GM12878 (cell line): Measurements from ENCODE around the gene PIGU. TPM values are rescaled to one million over a fixed set of nuclear protein-coding genes. Genes with fewer than 3 reads are reported as not detected.

Experiments
- ATAC-seq: fragments of 200-7000 bp; cut with Tn5 transposase; 3 replicates; pipeline ENCODE4 v1.9.1; 2020; ENCODE audit warnings: mild to moderate bottlenecking, moderate library complexity
- BruUV-seq: library from RNA; stranded (reverse); fragments of 400-500 nt; replicated peaks from 2 replicates; lab custom pipeline; 2021; lab: Mats Ljungman, UMichigan
- CTCF ChIA-PET: fragments of 300-600 bp; sonication (Branson Sonifier 250); formaldehyde crosslinking; extraction: SDS; loops from one replicate; lab custom pipeline; 2021; ENCODE audit warnings: inconsistent platforms; lab: Yijun Ruan, JAX
- POLR2A ChIA-PET: fragments of 350-600 bp; formaldehyde crosslinking; extraction: SDS; loops from one replicate; lab custom pipeline; 2021; ENCODE audit warnings: inconsistent platforms; lab: Charles Lee
- RAD21 ChIA-PET: fragments of 300-600 bp; sonication (Branson Sonifier 250); formaldehyde crosslinking; loops from one replicate; lab custom pipeline; 2023; ENCODE audit warnings: antibody characterized with exemption; ENCODE audit not compliant: unreplicated experiment; lab: Charles Lee
- SMC1A ChIA-PET: fragments of 300-600 bp; sonication (Branson Sonifier 250); formaldehyde crosslinking; loops from one replicate; lab custom pipeline; 2023; ENCODE audit not compliant: unreplicated experiment, uncharacterized antibody; lab: Charles Lee
- DNase-seq: peaks from one replicate; pipeline ENCODE4 v3.0.0-alpha.2; 2011; ENCODE audit warnings: low read depth, low spot score
- FAIRE-seq: peaks from 3 replicates; lab custom pipeline; 2011; peaks lifted over from hg19 to GRCh38; lab: Jason Lieb, UNC
- H2AFZ ChIP-seq: 2 replicates; pipeline ENCODE4 v1.6.0; 2011; ENCODE audit warnings: low read depth, low read length, control low read depth; ENCODE audit not compliant: control insufficient read depth
- H3K27ac ChIP-seq: 2 replicates; pipeline ENCODE4 v1.5.1; 2011; ENCODE audit warnings: control low read depth; ENCODE audit not compliant: control insufficient read depth, insufficient read depth
- H3K27me3 ChIP-seq, 2 experiments: replicated peaks in 1 of 2; 2 replicates each; pipeline versions ENCODE4 v1.6.0 to v1.6.1; 2011; ENCODE audit warnings: low read length in 1 of 2; ENCODE audit not compliant: control insufficient read depth in 2 of 2, insufficient read depth in 2 of 2
- H3K36me3 ChIP-seq, 2 experiments: 2 replicates each; pipeline ENCODE4 v1.5.1; 2011; ENCODE audit warnings: low read length in 1 of 2; ENCODE audit not compliant: control insufficient read depth in 2 of 2, insufficient read depth in 2 of 2
- H3K4me1 ChIP-seq: 2 replicates; pipeline ENCODE4 v1.6.1; 2011; ENCODE audit warnings: mild to moderate bottlenecking, low read length, moderate library complexity, mixed read lengths; ENCODE audit not compliant: control insufficient read depth, insufficient read depth
- H3K4me2 ChIP-seq: 2 replicates; pipeline ENCODE4 v1.6.0; 2011; ENCODE audit warnings: control low read depth; ENCODE audit not compliant: control insufficient read depth, insufficient read depth
- H3K4me3 ChIP-seq: fragments of 200-600 bp; sonication (generic); 2 replicates; pipeline ENCODE4 v1.5.1; 2016
- H3K79me2 ChIP-seq: 2 replicates; pipeline ENCODE4 v1.6.0; 2011; ENCODE audit warnings: low read length; ENCODE audit not compliant: control insufficient read depth, insufficient read depth
- H3K9ac ChIP-seq: 2 replicates; pipeline ENCODE4 v1.8.0; 2011; ENCODE audit warnings: low read length, control low read depth, mixed read lengths; ENCODE audit not compliant: control insufficient read depth, insufficient read depth
- H3K9me3 ChIP-seq: replicated peaks from 3 replicates; pipeline ENCODE4 v1.5.1; 2011; ENCODE audit warnings: mild to moderate bottlenecking, low read length; ENCODE audit not compliant: control insufficient read depth, insufficient read depth
- H4K20me1 ChIP-seq: 2 replicates; pipeline ENCODE4 v1.6.0; 2011; ENCODE audit not compliant: control insufficient read depth, insufficient read depth
- BHLHE40 ChIP-seq, 2 experiments: fragments of 450-650 bp in 1 of 2; IDR thresholded peaks; 2 replicates each; pipeline ENCODE4 v1.6.1; 2011 to 2017; ENCODE audit warnings: low read depth in 2 of 2, borderline replicate concordance in 1 of 2, improper control_type of control experiment in 1 of 2, low read length in 1 of 2, mild to moderate bottlenecking in 1 of 2
- FOS ChIP-seq: IDR thresholded peaks from 3 replicates; pipeline ENCODE4 v1.6.1; 2011; ENCODE audit warnings: borderline replicate concordance; ENCODE audit not compliant: insufficient read length; ENCODE audit errors: extremely low read depth
- GABPA ChIP-seq: IDR thresholded peaks from 2 replicates; pipeline ENCODE4 v1.6.1; 2014; ENCODE audit warnings: antibody characterized with exemption, low read depth, mild to moderate bottlenecking, inconsistent platforms
- IKZF1 ChIP-seq: fragments of 450-650 bp; conservative IDR thresholded peaks from 2 replicates; pipeline ENCODE4 v1.6.1; 2017; ENCODE audit warnings: antibody characterized with exemption, mild to moderate bottlenecking
- IKZF2 ChIP-seq, 2 experiments: fragments of 450-650 bp; IDR thresholded peaks; 2 replicates each; pipeline ENCODE4 v1.6.1; 2017; ENCODE audit warnings: mild to moderate bottlenecking in 2 of 2, moderate library complexity in 2 of 2
- JUND ChIP-seq: IDR thresholded peaks from 2 replicates; pipeline ENCODE4 v1.6.1; 2012; ENCODE audit warnings: low read depth, mild to moderate bottlenecking, low read length, improper control_type of control experiment, moderate library complexity
- MYC ChIP-seq: IDR thresholded peaks from 2 replicates; pipeline ENCODE4 v1.6.1; 2011; ENCODE audit warnings: mild to moderate bottlenecking, low read length, moderate library complexity, inconsistent platforms; ENCODE audit not compliant: insufficient read depth, insufficient replicate concordance, insufficient read length, severe bottlenecking
- RAD21 ChIP-seq: IDR thresholded peaks from 2 replicates; pipeline ENCODE4 v1.6.1; 2011; ENCODE audit warnings: mild to moderate bottlenecking, low read depth, low read length, moderate library complexity; ENCODE audit not compliant: insufficient read depth
- SMC3 ChIP-seq: IDR thresholded peaks from 2 replicates; pipeline ENCODE4 v1.6.1; 2011; ENCODE audit warnings: low read length, improper control_type of control experiment, borderline replicate concordance
- SRF ChIP-seq, 2 experiments: IDR thresholded peaks; 2 replicates each; pipeline ENCODE4 v1.6.1; 2011; ENCODE audit warnings: low read depth in 2 of 2, low read length in 2 of 2, mild to moderate bottlenecking in 1 of 2, moderate library complexity in 1 of 2
- WRNIP1 ChIP-seq: IDR thresholded peaks from 2 replicates; pipeline ENCODE4 v1.6.1; 2011; ENCODE audit warnings: low read depth, low read length, improper control_type of control experiment, borderline replicate concordance
- ZNF274 ChIP-seq: IDR thresholded peaks from one replicate; pipeline ENCODE4 v1.8.0; 2011; ENCODE audit not compliant: insufficient read length, insufficient read depth
- WGBS: methylation state at CpG from one replicate; pipeline ENCODE4 v1.1.6; 2016; ENCODE audit warnings: low lambda C conversion rate; ENCODE audit not compliant: insufficient replicate concordance, insufficient coverage; ENCODE audit errors: missing lambda C conversion rate; 5-methylcytosine and 5-hydroxymethylcytosine counted together
- in situ Hi-C: fragments of 300-500 bp; cut with MboI; formaldehyde crosslinking; loops from 9 replicates; pipeline ENCODE4 v1.14.3; 2018; ENCODE audit warnings: mixed read lengths
- intact Hi-C: fragments of 100-400 bp; cut with micrococcal nuclease; formaldehyde crosslinking; loops from one replicate; pipeline ENCODE4 v1.14.2; 2022; ENCODE audit not compliant: unreplicated experiment
- polyA plus RNA-seq, 11 experiments: library from polyadenylated mRNA; depleted of rRNA in 4 of 11; unstranded in 6 of 11; stranded (reverse) in 5 of 11; fragments of >200 nt; fragmentation: Nextera tagmentation in 4 of 11; fragmentation: Illumina TruSeq in 1 of 11; extraction: Ambion mirVana in 4 of 11; extraction: Trizol in 1 of 11; gene quantifications; 1 replicate in 1 of 11; 2 replicates in 10 of 11; pipeline versions ENCODE4 v1.2.1 to v1.2.3, GENCODE V29; 2011 to 2016; ENCODE audit warnings: inconsistent platforms in 2 of 11, missing spikeins in 2 of 11, low read depth in 1 of 11
- total RNA-seq, 4 experiments: library from RNA; depleted of rRNA in 3 of 4; stranded (reverse); fragments of >200 nt in 3 of 4; fragmentation: Illumina TruSeq in 1 of 4; extraction: Trizol in 1 of 4; gene quantifications; 2 replicates each; pipeline versions ENCODE4 v1.2.1 to v1.2.3, GENCODE V29; 2013 to 2021
- TF ChIP-seq, protein P1 (sequence below), 3 experiments: IDR thresholded peaks in 2 of 3; conservative IDR thresholded peaks in 1 of 3; 2 replicates each; pipeline ENCODE4 v1.5.1; 2011; ENCODE audit warnings: low read depth in 3 of 3, low read length in 3 of 3, mild to moderate bottlenecking in 3 of 3, control low read depth in 2 of 3, moderate library complexity in 2 of 3, inconsistent platforms in 1 of 3, mixed read lengths in 1 of 3; ENCODE audit not compliant: control insufficient read depth in 2 of 3, insufficient read depth in 1 of 3; ENCODE audit errors: extremely low read depth in 1 of 3

PIGU gene
- total and polyA plus RNA-seq, 10 of the 15 experiments (the other 5 are each of a cell fraction or from before 2014, with no cell fraction given): 4.1 to 88.2 (median 25.0) TPM

DNA sequence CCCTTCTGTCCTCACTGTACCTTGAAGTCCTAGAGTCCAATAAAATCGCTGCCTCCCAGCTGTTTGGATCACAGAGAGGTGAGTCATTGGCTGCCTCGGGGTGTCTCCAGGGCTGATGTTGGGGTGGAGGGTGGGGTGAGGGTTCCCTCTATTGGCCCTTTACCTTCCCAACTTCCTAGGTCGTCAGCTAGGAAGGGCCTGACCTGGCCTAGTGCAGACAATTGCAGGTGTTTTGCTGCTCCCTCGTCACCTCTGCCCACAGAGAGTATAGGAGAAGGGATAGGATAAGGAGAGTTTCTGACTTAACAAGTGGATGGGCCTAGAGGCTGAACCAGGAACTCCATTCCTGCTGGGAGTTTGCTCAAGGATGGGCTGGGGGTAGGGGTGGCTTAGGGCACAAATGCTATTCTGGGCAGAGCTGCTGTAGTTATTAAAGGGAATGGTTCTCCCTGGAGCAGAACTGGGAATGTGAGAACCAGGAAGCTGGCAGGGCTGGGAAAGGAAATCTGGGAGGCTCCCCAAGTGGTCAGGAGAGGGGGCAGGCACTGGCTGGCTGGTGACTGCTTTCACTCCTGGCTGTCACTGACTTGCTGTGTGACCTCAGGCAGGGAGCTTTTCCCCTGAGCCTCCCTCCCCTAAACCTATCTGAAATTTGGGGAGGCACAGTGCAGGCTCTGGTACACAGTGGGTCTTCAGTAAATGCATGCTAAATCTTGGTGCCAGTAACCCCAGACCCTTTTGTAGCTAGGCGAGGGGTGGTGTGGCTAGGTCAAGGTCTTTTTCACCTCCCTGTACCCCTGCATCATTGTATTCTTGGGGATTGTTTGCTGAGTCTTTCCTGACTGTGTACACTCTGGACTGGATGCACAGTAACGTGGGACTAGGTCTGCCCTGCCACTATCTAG, 28.8 kb upstream of the PIGU start:
- Histone ChIP-seq H3K4me3 (peak overlapping the region; percentile 96; the same call in 1 of the 2 replicates), H3K27me3 (no peaks in the 10 kb centered on the region), H3K9me3 (no peaks in the 10 kb centered on the region), H3K36me3 (no peaks in the 10 kb centered on the region), H3K9ac (no peak overlapping the region), H2AFZ (no peak overlapping the region), H3K4me2 (peak overlapping the region; percentile 27), H3K4me1 (peaks cover 9% of the 10 kb centered on the region; the same call in 1 of the 2 replicates), H3K27ac (no peak overlapping the region), H4K20me1 (no peaks in the 10 kb centered on the region), H3K79me2 (peaks cover 3% of the 10 kb centered on the region)
- ChIA-PET CTCF (interaction anchor here (0.7 to 10.2 kb wide), 8 partner anchors 49 to 392 kb away, joined by 3 to 118 read pairs (median 8); partner anchors contain the start of gene DYNLRB1), RAD21 (interaction anchor here (0.6 to 4.3 kb wide), 6 partner anchors 62 to 572 kb away, joined by 3 to 36 read pairs (median 6); partner anchors contain the start of gene DYNLRB1), SMC1A (interaction anchor here (0.5 to 13.1 kb wide), 9 partner anchors 14 to 393 kb away, joined by 3 to 146 read pairs (median 6); no protein-coding TSS in a partner anchor), POLR2A (interaction anchor here (0.6 to 2.5 kb wide), 4 partner anchors 11 to 60 kb away, joined by 5 to 8 read pairs (median 5); no protein-coding TSS in a partner anchor)
- in situ Hi-C loops: no loop called here
- DNase-seq: no peak
- 48% methylated on average over 6 of the region's 6 CpGs for WGBS
- BruUV-seq: no TSS peak
- no peak for ATAC-seq
- intact Hi-C loops: loop anchor here (5.0 kb wide), 1 partner anchor 393 kb away; no protein-coding TSS in a partner anchor
- FAIRE-seq: no peak
- TF ChIP-seq FOS: no peak
- TF ChIP-seq, protein P1, sequence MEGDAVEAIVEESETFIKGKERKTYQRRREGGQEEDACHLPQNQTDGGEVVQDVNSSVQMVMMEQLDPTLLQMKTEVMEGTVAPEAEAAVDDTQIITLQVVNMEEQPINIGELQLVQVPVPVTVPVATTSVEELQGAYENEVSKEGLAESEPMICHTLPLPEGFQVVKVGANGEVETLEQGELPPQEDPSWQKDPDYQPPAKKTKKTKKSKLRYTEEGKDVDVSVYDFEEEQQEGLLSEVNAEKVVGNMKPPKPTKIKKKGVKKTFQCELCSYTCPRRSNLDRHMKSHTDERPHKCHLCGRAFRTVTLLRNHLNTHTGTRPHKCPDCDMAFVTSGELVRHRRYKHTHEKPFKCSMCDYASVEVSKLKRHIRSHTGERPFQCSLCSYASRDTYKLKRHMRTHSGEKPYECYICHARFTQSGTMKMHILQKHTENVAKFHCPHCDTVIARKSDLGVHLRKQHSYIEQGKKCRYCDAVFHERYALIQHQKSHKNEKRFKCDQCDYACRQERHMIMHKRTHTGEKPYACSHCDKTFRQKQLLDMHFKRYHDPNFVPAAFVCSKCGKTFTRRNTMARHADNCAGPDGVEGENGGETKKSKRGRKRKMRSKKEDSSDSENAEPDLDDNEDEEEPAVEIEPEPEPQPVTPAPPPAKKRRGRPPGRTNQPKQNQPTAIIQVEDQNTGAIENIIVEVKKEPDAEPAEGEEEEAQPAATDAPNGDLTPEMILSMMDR (IDR thresholded peaks at IDR 0.05 in 2 of 3, conservative IDR thresholded peaks at IDR 0.05 in 1 of 3; ENCODE audit: control insufficient read depth in 2 of 3, extremely low read depth in 1 of 3, insufficient read depth in 1 of 3, low read depth in 3 of 3, low read length in 3 of 3): peak; percentile 3 to 37 (median 12); a peak in 3 of 6 replicates
- TF ChIP-seq IKZF2 (IDR thresholded peaks at IDR 0.05): 0 out of 4 replicates have a peak, but pooled peaks of 1 of the 2 experiments have one; percentile 11
- no peak for TF ChIP-seq JUND
- peak; percentile 39; the same call in 1 of the 2 replicates for TF ChIP-seq RAD21
- TF ChIP-seq BHLHE40 (IDR thresholded peaks at IDR 0.05; ENCODE audit: borderline replicate concordance in 1 of 2, low read depth in 2 of 2, low read length in 1 of 2): no peak
- TF ChIP-seq IKZF1: peak; percentile 14; the same call in 1 of the 2 replicates
- TF ChIP-seq MYC: no peak
- no peak for TF ChIP-seq GABPA
- no peak for TF ChIP-seq WRNIP1
- TF ChIP-seq SMC3: 0 out of 2 replicates have a peak, but pooled peaks have one; percentile 14
- no peak for TF ChIP-seq ZNF274
- no peak for TF ChIP-seq SRF (IDR thresholded peaks at IDR 0.05; ENCODE audit: low read depth in 2 of 2, low read length in 2 of 2)
